GM12878 (cell line): ENCODE data around the gene MBNL1. TPM values are rescaled to one million over a fixed set of nuclear protein-coding genes. Genes with fewer than 3 reads are reported as not detected.

Experiments
- ATAC-seq: fragments of 200-7000 bp; cut with Tn5 transposase; 3 replicates; pipeline ENCODE4 v1.9.1; 2020; ENCODE audit warnings: mild to moderate bottlenecking, moderate library complexity
- BruUV-seq: library from RNA; stranded (reverse); fragments of 400-500 nt; replicated peaks from 2 replicates; lab custom pipeline; 2021; lab: Mats Ljungman, UMichigan
- CTCF ChIA-PET: fragments of 300-600 bp; sonication (Branson Sonifier 250); formaldehyde crosslinking; extraction: SDS; loops from one replicate; lab custom pipeline; 2021; ENCODE audit warnings: inconsistent platforms; lab: Yijun Ruan, JAX
- POLR2A ChIA-PET: fragments of 350-600 bp; formaldehyde crosslinking; extraction: SDS; loops from one replicate; lab custom pipeline; 2021; ENCODE audit warnings: inconsistent platforms; lab: Charles Lee
- RAD21 ChIA-PET: fragments of 300-600 bp; sonication (Branson Sonifier 250); formaldehyde crosslinking; loops from one replicate; lab custom pipeline; 2023; ENCODE audit warnings: antibody characterized with exemption; ENCODE audit not compliant: unreplicated experiment; lab: Charles Lee
- SMC1A ChIA-PET: fragments of 300-600 bp; sonication (Branson Sonifier 250); formaldehyde crosslinking; loops from one replicate; lab custom pipeline; 2023; ENCODE audit not compliant: unreplicated experiment, uncharacterized antibody; lab: Charles Lee
- DNase-seq: peaks from one replicate; pipeline ENCODE4 v3.0.0-alpha.2; 2011; ENCODE audit warnings: low read depth, low spot score
- FAIRE-seq: peaks from 3 replicates; lab custom pipeline; 2011; peaks lifted over from hg19 to GRCh38; lab: Jason Lieb, UNC
- H2AFZ ChIP-seq: 2 replicates; pipeline ENCODE4 v1.6.0; 2011; ENCODE audit warnings: low read depth, low read length, control low read depth; ENCODE audit not compliant: control insufficient read depth
- H3K27ac ChIP-seq: 2 replicates; pipeline ENCODE4 v1.5.1; 2011; ENCODE audit warnings: control low read depth; ENCODE audit not compliant: control insufficient read depth, insufficient read depth
- H3K27me3 ChIP-seq, 2 experiments: replicated peaks in 1 of 2; 2 replicates each; pipeline versions ENCODE4 v1.6.0 to v1.6.1; 2011; ENCODE audit warnings: low read length in 1 of 2; ENCODE audit not compliant: control insufficient read depth in 2 of 2, insufficient read depth in 2 of 2
- H3K36me3 ChIP-seq, 2 experiments: 2 replicates each; pipeline ENCODE4 v1.5.1; 2011; ENCODE audit warnings: low read length in 1 of 2; ENCODE audit not compliant: control insufficient read depth in 2 of 2, insufficient read depth in 2 of 2
- H3K4me1 ChIP-seq: 2 replicates; pipeline ENCODE4 v1.6.1; 2011; ENCODE audit warnings: mild to moderate bottlenecking, low read length, moderate library complexity, mixed read lengths; ENCODE audit not compliant: control insufficient read depth, insufficient read depth
- H3K4me2 ChIP-seq: 2 replicates; pipeline ENCODE4 v1.6.0; 2011; ENCODE audit warnings: control low read depth; ENCODE audit not compliant: control insufficient read depth, insufficient read depth
- H3K4me3 ChIP-seq: fragments of 200-600 bp; sonication (generic); 2 replicates; pipeline ENCODE4 v1.5.1; 2016
- H3K79me2 ChIP-seq: 2 replicates; pipeline ENCODE4 v1.6.0; 2011; ENCODE audit warnings: low read length; ENCODE audit not compliant: control insufficient read depth, insufficient read depth
- H3K9ac ChIP-seq: 2 replicates; pipeline ENCODE4 v1.8.0; 2011; ENCODE audit warnings: low read length, control low read depth, mixed read lengths; ENCODE audit not compliant: control insufficient read depth, insufficient read depth
- H3K9me3 ChIP-seq: replicated peaks from 3 replicates; pipeline ENCODE4 v1.5.1; 2011; ENCODE audit warnings: mild to moderate bottlenecking, low read length; ENCODE audit not compliant: control insufficient read depth, insufficient read depth
- H4K20me1 ChIP-seq: 2 replicates; pipeline ENCODE4 v1.6.0; 2011; ENCODE audit not compliant: control insufficient read depth, insufficient read depth
- ASH2L ChIP-seq: fragments of 300-600, 200-600 bp; sonication (generic); IDR thresholded peaks from 2 replicates; pipeline ENCODE4 v1.6.1; 2017; ENCODE audit warnings: low read depth, mild to moderate bottlenecking, borderline replicate concordance
- BACH1 ChIP-seq: fragments of 450-650 bp; IDR thresholded peaks from 2 replicates; pipeline ENCODE4 v1.6.1; 2017; ENCODE audit warnings: mild to moderate bottlenecking, borderline replicate concordance
- BRCA1 ChIP-seq: IDR thresholded peaks from 2 replicates; pipeline ENCODE4 v1.6.1; 2011; ENCODE audit warnings: low read depth, low read length, improper control_type of control experiment
- CREB1 ChIP-seq: IDR thresholded peaks from 2 replicates; pipeline ENCODE4 v1.6.1; 2012; ENCODE audit warnings: low read depth, mild to moderate bottlenecking, inconsistent platforms
- EGR1 ChIP-seq, 2 experiments: IDR thresholded peaks; 1 replicate in 1 of 2; 2 replicates in 1 of 2; pipeline ENCODE4 v1.6.1; 2011 to 2012; ENCODE audit warnings: low read depth in 2 of 2, low read length in 2 of 2, borderline replicate concordance in 1 of 2, mild to moderate bottlenecking in 1 of 2, moderate library complexity in 1 of 2
- JUND ChIP-seq: IDR thresholded peaks from 2 replicates; pipeline ENCODE4 v1.6.1; 2012; ENCODE audit warnings: low read depth, mild to moderate bottlenecking, low read length, improper control_type of control experiment, moderate library complexity
- MYB ChIP-seq: fragments of 150-350 bp; IDR thresholded peaks from 2 replicates; pipeline ENCODE4 v1.6.1; 2014; ENCODE audit warnings: mild to moderate bottlenecking, low read depth, low read length, borderline replicate concordance
- NFIC ChIP-seq: IDR thresholded peaks from 2 replicates; pipeline ENCODE4 v1.6.1; 2012; ENCODE audit warnings: low read depth, mild to moderate bottlenecking, inconsistent platforms, low read length, moderate library complexity
- NRF1 ChIP-seq: conservative IDR thresholded peaks from 2 replicates; pipeline ENCODE4 v1.6.1; 2011; ENCODE audit warnings: mild to moderate bottlenecking, low read depth, low read length, improper control_type of control experiment
- SIX5 ChIP-seq: IDR thresholded peaks from 2 replicates; pipeline ENCODE4 v1.6.1; 2011; ENCODE audit warnings: mild to moderate bottlenecking, low read depth, low read length, moderate library complexity; ENCODE audit not compliant: severe bottlenecking
- TAF1 ChIP-seq: IDR thresholded peaks from 2 replicates; pipeline ENCODE4 v1.6.1; 2011; ENCODE audit warnings: mild to moderate bottlenecking, low read depth, low read length, borderline replicate concordance
- ZSCAN29 ChIP-seq: fragments of 450-650 bp; IDR thresholded peaks from 2 replicates; pipeline ENCODE4 v1.6.1; 2017; ENCODE audit warnings: mild to moderate bottlenecking, moderate library complexity
- WGBS: methylation state at CpG from one replicate; pipeline ENCODE4 v1.1.6; 2016; ENCODE audit warnings: low lambda C conversion rate; ENCODE audit not compliant: insufficient replicate concordance, insufficient coverage; ENCODE audit errors: missing lambda C conversion rate; 5-methylcytosine and 5-hydroxymethylcytosine counted together
- in situ Hi-C: fragments of 300-500 bp; cut with MboI; formaldehyde crosslinking; loops from 9 replicates; pipeline ENCODE4 v1.14.3; 2018; ENCODE audit warnings: mixed read lengths
- intact Hi-C: fragments of 100-400 bp; cut with micrococcal nuclease; formaldehyde crosslinking; loops from one replicate; pipeline ENCODE4 v1.14.2; 2022; ENCODE audit not compliant: unreplicated experiment
- polyA plus RNA-seq, 11 experiments: library from polyadenylated mRNA; depleted of rRNA in 4 of 11; unstranded in 6 of 11; stranded (reverse) in 5 of 11; fragments of >200 nt; fragmentation: Nextera tagmentation in 4 of 11; fragmentation: Illumina TruSeq in 1 of 11; extraction: Ambion mirVana in 4 of 11; extraction: Trizol in 1 of 11; gene quantifications; 1 replicate in 1 of 11; 2 replicates in 10 of 11; pipeline versions ENCODE4 v1.2.1 to v1.2.3, GENCODE V29; 2011 to 2016; ENCODE audit warnings: inconsistent platforms in 2 of 11, missing spikeins in 2 of 11, low read depth in 1 of 11
- total RNA-seq, 4 experiments: library from RNA; depleted of rRNA in 3 of 4; stranded (reverse); fragments of >200 nt in 3 of 4; fragmentation: Illumina TruSeq in 1 of 4; extraction: Trizol in 1 of 4; gene quantifications; 2 replicates each; pipeline versions ENCODE4 v1.2.1 to v1.2.3, GENCODE V29; 2013 to 2021
- TF ChIP-seq, protein P1 (sequence below): IDR thresholded peaks from 2 replicates; pipeline ENCODE4 v1.6.1; 2011; ENCODE audit warnings: low read depth, mild to moderate bottlenecking, low read length, moderate library complexity, borderline replicate concordance; ENCODE audit errors: extremely low read depth
- TF ChIP-seq, protein P2 (sequence below): fragments of 450-650 bp; IDR thresholded peaks from 2 replicates; pipeline ENCODE4 v1.6.1; 2017; ENCODE audit warnings: mild to moderate bottlenecking, low read depth, inconsistent platforms; ENCODE audit not compliant: poor library complexity, severe bottlenecking
- TF ChIP-seq, protein P3 (sequence below): IDR thresholded peaks from 2 replicates; pipeline ENCODE4 v1.6.1; 2011; ENCODE audit warnings: mild to moderate bottlenecking, low read depth, low read length, moderate library complexity; ENCODE audit not compliant: insufficient replicate concordance
- TF ChIP-seq, protein P4 (sequence below): fragments of 450-650 bp; IDR thresholded peaks from 2 replicates; pipeline ENCODE4 v1.6.1; 2017; ENCODE audit warnings: borderline replicate concordance
- TF ChIP-seq, protein P5 (sequence below): fragments of 450-650 bp; IDR thresholded peaks from 2 replicates; pipeline ENCODE4 v1.6.1; 2017; ENCODE audit warnings: mild to moderate bottlenecking

The MBNL1 gene
- total and polyA plus RNA-seq, 10 of the 15 experiments (the other 5 are each of a cell fraction or from before 2014, with no cell fraction given): 59.6 to 337 (median 143) TPM

DNA sequence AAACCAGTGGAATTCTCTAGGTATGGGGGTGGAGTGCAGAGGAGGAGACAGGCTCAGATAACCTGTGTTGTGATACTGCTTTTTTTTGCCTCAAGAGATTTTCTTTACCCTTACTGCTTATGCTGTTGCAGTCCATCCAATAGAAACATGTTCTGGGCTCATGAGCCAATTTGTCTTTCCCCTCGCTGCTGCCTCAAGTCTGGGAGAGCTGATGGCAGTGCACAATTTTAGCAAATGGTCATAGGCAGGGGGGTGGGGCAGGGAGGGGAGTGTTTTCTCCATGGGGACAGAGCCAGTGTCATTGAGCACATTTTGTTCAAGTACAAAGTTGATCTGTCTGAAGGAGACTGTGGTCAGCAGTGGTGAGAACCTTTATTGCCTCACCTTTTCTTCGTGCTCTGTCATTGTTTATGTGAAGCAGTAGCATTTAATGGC, 134.9 kb downstream of the MBNL1 start:
- Histone ChIP-seq H3K79me2 (peaks cover 89% of the 10 kb centered on the region), H3K4me3 (no peak overlapping the region), H3K27ac (no peak overlapping the region), H3K4me2 (no peak overlapping the region), H3K9ac (no peak overlapping the region), H3K27me3 (no peaks in the 10 kb centered on the region), H2AFZ (no peak overlapping the region), H4K20me1 (no peaks in the 10 kb centered on the region), H3K9me3 (peaks cover 3% of the 10 kb centered on the region), H3K36me3 (peaks cover 0 to 7% of the 10 kb centered on the region in 2 experiments; a peak in 1 of 4 replicates), H3K4me1 (no peaks in the 10 kb centered on the region; the same call in 1 of the 2 replicates)
- SMC1A ChIA-PET: interaction anchor here (0.5 to 3.3 kb wide), 9 partner anchors 11 to 142 kb away, joined by 3 to 16 read pairs (median 3); no protein-coding TSS in a partner anchor
- RAD21 ChIA-PET: interaction anchor here (0.8 to 3.3 kb wide), 4 partner anchors 9 to 40 kb away, joined by 3 to 19 read pairs (median 4); no protein-coding TSS in a partner anchor
- intact Hi-C loops: no loop called here
- CTCF ChIA-PET: interaction anchor here (0.6 to 1.6 kb wide), 5 partner anchors 8 to 219 kb away, joined by 3 to 5 read pairs (median 4); no protein-coding TSS in a partner anchor
- no peak for DNase-seq
- no peak for FAIRE-seq
- in situ Hi-C loops: no loop called here
- POLR2A ChIA-PET: interaction anchor here (1.3 to 1.4 kb wide), 2 partner anchors 8 to 27 kb away, joined by 3 to 4 read pairs; no protein-coding TSS in a partner anchor
- 98% methylated on average over 2 of the region's 2 CpGs for WGBS
- BruUV-seq: no TSS peak
- peak; percentile 17; the same call in 2 of the 3 replicates for ATAC-seq
- no peak for TF ChIP-seq NFIC
- TF ChIP-seq EGR1 (IDR thresholded peaks at IDR 0.05; ENCODE audit: borderline replicate concordance in 1 of 2, low read depth in 2 of 2, low read length in 2 of 2): no peak
- no peak for TF ChIP-seq BRCA1
- no peak for TF ChIP-seq ASH2L
- TF ChIP-seq SIX5: no peak
- TF ChIP-seq, protein P1, sequence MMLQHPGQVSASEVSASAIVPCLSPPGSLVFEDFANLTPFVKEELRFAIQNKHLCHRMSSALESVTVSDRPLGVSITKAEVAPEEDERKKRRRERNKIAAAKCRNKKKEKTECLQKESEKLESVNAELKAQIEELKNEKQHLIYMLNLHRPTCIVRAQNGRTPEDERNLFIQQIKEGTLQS: no peak
- no peak for TF ChIP-seq CREB1
- TF ChIP-seq NRF1: no peak
- TF ChIP-seq, protein P2, sequence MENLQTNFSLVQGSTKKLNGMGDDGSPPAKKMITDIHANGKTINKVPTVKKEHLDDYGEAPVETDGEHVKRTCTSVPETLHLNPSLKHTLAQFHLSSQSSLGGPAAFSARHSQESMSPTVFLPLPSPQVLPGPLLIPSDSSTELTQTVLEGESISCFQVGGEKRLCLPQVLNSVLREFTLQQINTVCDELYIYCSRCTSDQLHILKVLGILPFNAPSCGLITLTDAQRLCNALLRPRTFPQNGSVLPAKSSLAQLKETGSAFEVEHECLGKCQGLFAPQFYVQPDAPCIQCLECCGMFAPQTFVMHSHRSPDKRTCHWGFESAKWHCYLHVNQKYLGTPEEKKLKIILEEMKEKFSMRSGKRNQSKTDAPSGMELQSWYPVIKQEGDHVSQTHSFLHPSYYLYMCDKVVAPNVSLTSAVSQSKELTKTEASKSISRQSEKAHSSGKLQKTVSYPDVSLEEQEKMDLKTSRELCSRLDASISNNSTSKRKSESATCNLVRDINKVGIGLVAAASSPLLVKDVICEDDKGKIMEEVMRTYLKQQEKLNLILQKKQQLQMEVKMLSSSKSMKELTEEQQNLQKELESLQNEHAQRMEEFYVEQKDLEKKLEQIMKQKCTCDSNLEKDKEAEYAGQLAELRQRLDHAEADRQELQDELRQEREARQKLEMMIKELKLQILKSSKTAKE: no peak
- no peak for TF ChIP-seq BACH1
- TF ChIP-seq ZSCAN29: no peak
- no peak for TF ChIP-seq TAF1
- TF ChIP-seq, protein P3, sequence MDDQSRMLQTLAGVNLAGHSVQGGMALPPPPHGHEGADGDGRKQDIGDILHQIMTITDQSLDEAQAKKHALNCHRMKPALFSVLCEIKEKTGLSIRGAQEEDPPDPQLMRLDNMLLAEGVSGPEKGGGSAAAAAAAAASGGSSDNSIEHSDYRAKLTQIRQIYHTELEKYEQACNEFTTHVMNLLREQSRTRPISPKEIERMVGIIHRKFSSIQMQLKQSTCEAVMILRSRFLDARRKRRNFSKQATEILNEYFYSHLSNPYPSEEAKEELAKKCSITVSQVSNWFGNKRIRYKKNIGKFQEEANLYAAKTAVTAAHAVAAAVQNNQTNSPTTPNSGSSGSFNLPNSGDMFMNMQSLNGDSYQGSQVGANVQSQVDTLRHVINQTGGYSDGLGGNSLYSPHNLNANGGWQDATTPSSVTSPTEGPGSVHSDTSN: no peak
- TF ChIP-seq, protein P4, sequence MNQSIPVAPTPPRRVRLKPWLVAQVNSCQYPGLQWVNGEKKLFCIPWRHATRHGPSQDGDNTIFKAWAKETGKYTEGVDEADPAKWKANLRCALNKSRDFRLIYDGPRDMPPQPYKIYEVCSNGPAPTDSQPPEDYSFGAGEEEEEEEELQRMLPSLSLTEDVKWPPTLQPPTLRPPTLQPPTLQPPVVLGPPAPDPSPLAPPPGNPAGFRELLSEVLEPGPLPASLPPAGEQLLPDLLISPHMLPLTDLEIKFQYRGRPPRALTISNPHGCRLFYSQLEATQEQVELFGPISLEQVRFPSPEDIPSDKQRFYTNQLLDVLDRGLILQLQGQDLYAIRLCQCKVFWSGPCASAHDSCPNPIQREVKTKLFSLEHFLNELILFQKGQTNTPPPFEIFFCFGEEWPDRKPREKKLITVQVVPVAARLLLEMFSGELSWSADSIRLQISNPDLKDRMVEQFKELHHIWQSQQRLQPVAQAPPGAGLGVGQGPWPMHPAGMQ: no peak
- TF ChIP-seq JUND: no peak
- TF ChIP-seq, protein P5, sequence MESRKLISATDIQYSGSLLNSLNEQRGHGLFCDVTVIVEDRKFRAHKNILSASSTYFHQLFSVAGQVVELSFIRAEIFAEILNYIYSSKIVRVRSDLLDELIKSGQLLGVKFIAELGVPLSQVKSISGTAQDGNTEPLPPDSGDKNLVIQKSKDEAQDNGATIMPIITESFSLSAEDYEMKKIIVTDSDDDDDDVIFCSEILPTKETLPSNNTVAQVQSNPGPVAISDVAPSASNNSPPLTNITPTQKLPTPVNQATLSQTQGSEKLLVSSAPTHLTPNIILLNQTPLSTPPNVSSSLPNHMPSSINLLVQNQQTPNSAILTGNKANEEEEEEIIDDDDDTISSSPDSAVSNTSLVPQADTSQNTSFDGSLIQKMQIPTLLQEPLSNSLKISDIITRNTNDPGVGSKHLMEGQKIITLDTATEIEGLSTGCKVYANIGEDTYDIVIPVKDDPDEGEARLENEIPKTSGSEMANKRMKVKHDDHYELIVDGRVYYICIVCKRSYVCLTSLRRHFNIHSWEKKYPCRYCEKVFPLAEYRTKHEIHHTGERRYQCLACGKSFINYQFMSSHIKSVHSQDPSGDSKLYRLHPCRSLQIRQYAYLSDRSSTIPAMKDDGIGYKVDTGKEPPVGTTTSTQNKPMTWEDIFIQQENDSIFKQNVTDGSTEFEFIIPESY: no peak
- no peak for TF ChIP-seq MYB
